GM12874 (cell line): ENCODE measurements around the gene PIK3C2G.

Experiments
- TF ChIP-seq, protein P1 (sequence below): IDR thresholded peaks from 2 replicates; pipeline ENCODE4 v1.5.1; 2011; ENCODE audit warnings: low read depth, mild to moderate bottlenecking, control low read depth, low read length, moderate library complexity; ENCODE audit not compliant: insufficient read depth

PIK3C2G gene

DNA sequence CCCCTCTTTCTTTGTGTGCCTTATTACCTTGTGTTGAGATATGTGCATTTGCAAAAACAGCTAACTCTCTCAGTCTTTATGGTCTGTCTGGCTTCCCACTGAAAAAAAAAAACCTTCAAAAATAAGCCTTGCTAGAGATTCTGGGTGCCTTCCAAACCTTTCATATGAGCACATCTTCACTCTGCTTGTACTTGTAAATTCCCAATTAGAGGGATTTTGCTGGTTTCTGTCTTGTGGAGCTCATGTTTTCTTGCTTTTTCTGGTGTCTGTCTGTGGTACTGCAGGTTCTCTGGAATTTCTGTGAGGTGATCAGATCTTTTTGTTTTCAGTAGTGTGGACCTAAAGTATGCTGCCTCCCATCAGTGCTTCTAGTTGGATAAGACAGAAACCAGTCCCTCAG lies 100.1 kb downstream of the PIK3C2G start:
- TF ChIP-seq, protein P1, sequence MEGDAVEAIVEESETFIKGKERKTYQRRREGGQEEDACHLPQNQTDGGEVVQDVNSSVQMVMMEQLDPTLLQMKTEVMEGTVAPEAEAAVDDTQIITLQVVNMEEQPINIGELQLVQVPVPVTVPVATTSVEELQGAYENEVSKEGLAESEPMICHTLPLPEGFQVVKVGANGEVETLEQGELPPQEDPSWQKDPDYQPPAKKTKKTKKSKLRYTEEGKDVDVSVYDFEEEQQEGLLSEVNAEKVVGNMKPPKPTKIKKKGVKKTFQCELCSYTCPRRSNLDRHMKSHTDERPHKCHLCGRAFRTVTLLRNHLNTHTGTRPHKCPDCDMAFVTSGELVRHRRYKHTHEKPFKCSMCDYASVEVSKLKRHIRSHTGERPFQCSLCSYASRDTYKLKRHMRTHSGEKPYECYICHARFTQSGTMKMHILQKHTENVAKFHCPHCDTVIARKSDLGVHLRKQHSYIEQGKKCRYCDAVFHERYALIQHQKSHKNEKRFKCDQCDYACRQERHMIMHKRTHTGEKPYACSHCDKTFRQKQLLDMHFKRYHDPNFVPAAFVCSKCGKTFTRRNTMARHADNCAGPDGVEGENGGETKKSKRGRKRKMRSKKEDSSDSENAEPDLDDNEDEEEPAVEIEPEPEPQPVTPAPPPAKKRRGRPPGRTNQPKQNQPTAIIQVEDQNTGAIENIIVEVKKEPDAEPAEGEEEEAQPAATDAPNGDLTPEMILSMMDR = no peak

- TF ChIP-seq, protein P1 = no peak
Observed at GRCh38 chr12:18363321-18363720, 102.0 kb downstream of the PIK3C2G start.

- TF ChIP-seq, protein P1 = no peak
Observed at GRCh38 chr12:18368594-18368993, 107.3 kb downstream of the PIK3C2G start.

DNA sequence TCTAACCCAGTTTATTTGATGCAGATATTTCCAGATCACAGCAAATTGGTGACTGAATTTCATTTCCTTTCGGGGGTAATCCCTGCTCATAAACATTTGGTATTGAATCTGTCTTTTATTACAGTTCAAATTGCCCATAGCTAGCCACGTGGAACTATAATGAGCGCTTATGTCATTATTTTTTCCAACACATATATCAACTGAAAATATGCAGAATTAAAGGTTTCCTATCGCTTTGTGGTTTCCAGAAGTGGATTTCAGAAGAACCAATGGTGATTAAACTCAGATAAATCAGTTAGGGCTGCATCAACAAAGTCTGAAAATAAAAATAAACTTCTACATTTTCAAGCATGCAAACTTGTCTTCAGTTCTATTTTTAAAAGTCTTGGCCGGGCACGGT lies 111.9 kb downstream of the PIK3C2G start:
- TF ChIP-seq, protein P1 = no peak

DNA sequence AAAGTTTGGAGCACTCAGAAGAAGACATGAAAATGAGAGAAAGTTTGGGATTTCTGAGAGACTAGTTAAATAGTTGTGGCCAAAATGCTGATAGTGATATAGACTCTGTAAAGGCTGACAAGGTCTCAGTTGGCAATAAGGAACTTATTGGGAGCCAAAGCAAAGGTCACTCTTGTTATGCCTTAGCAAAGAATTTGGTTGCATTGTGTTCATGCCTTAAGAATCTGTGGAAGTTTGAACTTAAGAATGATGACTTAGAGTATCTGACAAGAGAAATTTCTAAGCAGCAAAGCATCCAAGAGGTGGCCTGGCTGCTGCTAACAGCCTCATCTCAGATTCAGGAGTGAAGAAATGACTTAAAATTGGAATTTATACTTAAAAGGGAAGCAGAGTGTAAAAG lies 113.8 kb downstream of the PIK3C2G start:
- TF ChIP-seq, protein P1 = no peak

GRCh38 chr12:18375583-18375982 lies 114.3 kb downstream of the PIK3C2G start:
- TF ChIP-seq, protein P1 = no peak

- TF ChIP-seq, protein P1 = no peak
Observed at GRCh38 chr12:18382236-18382885, 121.0 kb downstream of the PIK3C2G start.
